Left ventricle myocardium inferior (tissue), 1 donor: ENCODE results near the gene TGDS. TPM values are rescaled to one million over a fixed set of nuclear protein-coding genes. Genes with fewer than 3 reads are reported as not detected.

Source experiments
- DNase-seq: peaks from one replicate; pipeline ENCODE4 v3.0.0-alpha.2; 2020
- H3K27ac ChIP-seq: fragments of 200-600 bp; replicated peaks from 2 replicates; pipeline ENCODE4 v1.8.0; 2021
- H3K27me3 ChIP-seq: fragments of 200-600 bp; 2 replicates; pipeline ENCODE4 v1.8.0; 2021; ENCODE audit warnings: low read depth
- H3K36me3 ChIP-seq: fragments of 200-600 bp; 2 replicates; pipeline ENCODE4 v1.8.0; 2021
- H3K4me1 ChIP-seq: fragments of 200-600 bp; 2 replicates; pipeline ENCODE4 v1.8.0; 2021
- H3K4me3 ChIP-seq: fragments of 200-600 bp; 2 replicates; pipeline ENCODE4 v1.8.0; 2021; ENCODE audit warnings: mild to moderate bottlenecking, moderate library complexity
- H3K9me3 ChIP-seq: fragments of 200-600 bp; replicated peaks from 2 replicates; pipeline ENCODE4 v1.8.0; 2021
- intact Hi-C: fragments of 100-400 bp; cut with micrococcal nuclease; formaldehyde crosslinking; loops from one replicate; pipeline ENCODE4 v1.11.0; 2022
- total RNA-seq: library from RNA; stranded (reverse); fragmentation: NEBNext Ultra II Directional; extraction: Animal tissue kit (Norgen Biotek cat#: 25700); gene quantifications from one replicate; pipeline ENCODE4 v1.2.1, GENCODE V29; 2021
- TF ChIP-seq, protein P1 (sequence below): fragments of 200-600 bp; IDR thresholded peaks from 2 replicates; pipeline ENCODE4 v1.8.0; 2021; ENCODE audit warnings: antibody characterized with exemption, mild to moderate bottlenecking, borderline replicate concordance
- donor health status: DM: no; HTN: yes; CAD: no; lungs with severe emphysema.

Gene TGDS
- total RNA-seq, 1 donor from 2014 or later: 3.7 TPM

DNA sequence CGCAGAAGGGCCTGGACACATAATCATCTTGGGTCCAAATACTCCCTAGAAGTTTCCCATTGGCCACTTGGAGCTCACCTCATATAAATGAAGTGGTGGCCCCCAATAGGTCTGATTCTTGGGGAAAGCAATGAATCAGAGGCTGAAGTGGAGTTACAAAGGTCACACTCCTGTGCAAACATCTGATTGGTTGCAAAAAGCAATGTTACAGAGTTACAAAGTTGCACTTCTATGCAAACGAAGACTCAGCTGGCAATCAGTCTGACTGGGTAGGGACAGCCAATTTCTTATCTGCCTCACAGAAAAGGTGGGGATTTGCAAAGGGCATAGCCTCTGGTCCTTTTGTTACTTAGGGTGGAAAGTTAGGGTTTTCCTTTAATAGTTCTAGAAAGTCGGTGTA is 3.9 kb upstream of the TGDS start:
- Histone ChIP-seq H3K4me3 (no peak overlapping the region), H3K27me3 (no peaks in the 10 kb centered on the region), H3K9me3 (no peaks in the 10 kb centered on the region), H3K4me1 (peaks cover 36% of the 10 kb centered on the region), H3K36me3 (no peaks in the 10 kb centered on the region), H3K27ac (no peak overlapping the region)
- TF ChIP-seq, protein P1, sequence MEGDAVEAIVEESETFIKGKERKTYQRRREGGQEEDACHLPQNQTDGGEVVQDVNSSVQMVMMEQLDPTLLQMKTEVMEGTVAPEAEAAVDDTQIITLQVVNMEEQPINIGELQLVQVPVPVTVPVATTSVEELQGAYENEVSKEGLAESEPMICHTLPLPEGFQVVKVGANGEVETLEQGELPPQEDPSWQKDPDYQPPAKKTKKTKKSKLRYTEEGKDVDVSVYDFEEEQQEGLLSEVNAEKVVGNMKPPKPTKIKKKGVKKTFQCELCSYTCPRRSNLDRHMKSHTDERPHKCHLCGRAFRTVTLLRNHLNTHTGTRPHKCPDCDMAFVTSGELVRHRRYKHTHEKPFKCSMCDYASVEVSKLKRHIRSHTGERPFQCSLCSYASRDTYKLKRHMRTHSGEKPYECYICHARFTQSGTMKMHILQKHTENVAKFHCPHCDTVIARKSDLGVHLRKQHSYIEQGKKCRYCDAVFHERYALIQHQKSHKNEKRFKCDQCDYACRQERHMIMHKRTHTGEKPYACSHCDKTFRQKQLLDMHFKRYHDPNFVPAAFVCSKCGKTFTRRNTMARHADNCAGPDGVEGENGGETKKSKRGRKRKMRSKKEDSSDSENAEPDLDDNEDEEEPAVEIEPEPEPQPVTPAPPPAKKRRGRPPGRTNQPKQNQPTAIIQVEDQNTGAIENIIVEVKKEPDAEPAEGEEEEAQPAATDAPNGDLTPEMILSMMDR: no peak
- DNase-seq: no peak
- intact Hi-C loops: no loop called here

DNA sequence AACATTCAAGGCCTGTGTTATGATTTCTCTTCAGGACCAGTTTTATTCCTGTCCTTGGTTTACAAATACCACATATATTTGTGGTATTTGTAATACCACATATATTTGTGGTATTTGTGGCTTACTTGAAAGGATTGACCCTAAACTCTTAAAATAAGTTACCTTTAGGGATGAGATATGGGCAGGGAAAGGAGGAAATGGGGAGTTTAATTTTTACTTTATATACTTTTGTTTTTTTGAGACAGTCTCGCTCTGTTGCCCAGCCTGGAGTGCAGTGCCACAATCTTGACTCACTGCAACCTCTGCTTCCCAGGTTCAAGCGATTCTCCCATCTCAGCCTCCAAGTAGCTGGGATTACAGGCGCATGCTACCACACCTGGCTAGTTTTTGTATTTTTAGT is 2.3 kb upstream of the TGDS start:
- no peak overlapping the region for H3K4me3 ChIP-seq
- no peaks in the 10 kb centered on the region for H3K27me3 ChIP-seq
- no peaks in the 10 kb centered on the region for H3K36me3 ChIP-seq
- peaks cover 48% of the 10 kb centered on the region for H3K4me1 ChIP-seq
- TF ChIP-seq, protein P1: no peak
- intact Hi-C loops: no loop called here
- DNase-seq: no peak
- H3K27ac ChIP-seq: no peak overlapping the region
- H3K9me3 ChIP-seq: no peaks in the 10 kb centered on the region

DNA sequence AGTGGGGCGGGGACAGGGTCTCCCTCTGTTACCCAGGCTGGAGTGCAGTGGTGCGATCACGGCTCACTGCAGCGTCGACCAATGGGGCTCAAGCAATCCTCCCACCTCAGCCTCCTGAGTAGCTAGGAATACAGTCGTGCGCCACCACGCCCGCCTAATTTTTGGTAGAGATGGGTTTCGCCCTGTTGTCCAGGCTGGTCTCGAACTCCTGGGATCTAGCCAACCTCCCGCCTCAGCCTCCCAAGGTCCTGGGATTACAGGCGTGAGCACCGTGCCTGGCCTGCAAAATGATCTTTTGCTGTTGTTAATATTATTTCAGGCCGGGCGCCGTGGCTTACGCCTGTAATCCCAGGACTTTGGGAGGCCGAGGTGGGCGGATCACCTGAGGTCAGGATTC is 621 bp upstream of the TGDS start:
- TF ChIP-seq, protein P1: no peak

DNA sequence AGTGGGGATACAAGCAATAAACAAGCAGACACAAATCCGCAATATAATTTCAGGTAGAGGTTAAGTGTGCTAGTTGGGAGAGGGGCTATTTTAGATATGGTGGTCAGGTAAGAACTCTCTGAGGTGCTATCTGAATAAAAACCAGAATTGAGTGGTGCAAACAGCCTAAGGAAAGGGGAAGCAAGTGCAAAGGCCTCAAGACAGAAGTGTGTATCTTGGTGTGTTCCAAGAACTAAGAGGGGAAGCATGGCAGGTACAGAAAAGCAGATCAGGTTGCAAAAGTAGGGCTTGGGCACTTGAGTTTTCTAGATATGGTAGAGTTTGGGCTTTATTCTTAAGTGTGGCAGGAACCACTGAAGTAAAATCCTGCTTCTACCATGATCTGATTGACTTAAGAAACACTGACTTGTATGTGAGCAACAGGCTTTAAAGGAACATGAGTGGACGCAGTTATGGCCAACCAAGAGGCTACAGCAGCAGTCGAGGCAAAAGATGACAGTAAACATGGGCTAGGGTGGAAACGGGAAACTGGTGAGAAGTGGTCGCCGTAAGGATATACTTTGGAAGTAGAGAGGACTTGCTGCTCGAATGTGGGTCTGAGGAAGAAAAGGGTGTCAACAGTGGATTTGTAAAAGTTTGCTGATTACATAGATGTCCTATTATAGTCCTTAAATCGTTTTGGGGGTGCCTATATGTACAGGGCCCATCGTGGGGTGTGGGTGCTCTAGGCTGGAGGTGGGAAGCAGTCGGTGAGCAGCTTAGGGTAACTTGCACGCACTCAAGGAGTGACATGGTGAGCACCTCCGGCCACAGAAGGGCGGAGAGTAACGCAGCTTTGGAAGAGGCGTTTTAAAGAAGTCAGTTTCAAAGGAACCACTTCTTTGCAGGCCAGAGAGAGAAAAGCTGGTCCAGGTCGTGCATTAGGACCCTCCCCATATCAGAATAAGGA is 677 bp downstream of the TGDS start:
- Histone ChIP-seq H3K9me3 (no peaks in the 10 kb centered on the region), H3K36me3 (peaks cover 23% of the 10 kb centered on the region), H3K4me3 (peak overlapping the region; percentile 90), H3K4me1 (peaks cover 34% of the 10 kb centered on the region), H3K27me3 (no peaks in the 10 kb centered on the region), H3K27ac (peak overlapping the region; percentile 86)
- no peak for DNase-seq
- intact Hi-C loops: no loop called here
- TF ChIP-seq, protein P1: no peak

More for the DNA sequence above, 621 bp upstream of the TGDS start:
- peak overlapping the region; percentile 90 for H3K4me3 ChIP-seq
- no peaks in the 10 kb centered on the region for H3K27me3 ChIP-seq
- intact Hi-C loops: no loop called here
- H3K27ac ChIP-seq: peak overlapping the region; percentile 86
- H3K4me1 ChIP-seq: peaks cover 34% of the 10 kb centered on the region
- H3K9me3 ChIP-seq: no peaks in the 10 kb centered on the region
- H3K36me3 ChIP-seq: peaks cover 17% of the 10 kb centered on the region
- no peak for DNase-seq

DNA sequence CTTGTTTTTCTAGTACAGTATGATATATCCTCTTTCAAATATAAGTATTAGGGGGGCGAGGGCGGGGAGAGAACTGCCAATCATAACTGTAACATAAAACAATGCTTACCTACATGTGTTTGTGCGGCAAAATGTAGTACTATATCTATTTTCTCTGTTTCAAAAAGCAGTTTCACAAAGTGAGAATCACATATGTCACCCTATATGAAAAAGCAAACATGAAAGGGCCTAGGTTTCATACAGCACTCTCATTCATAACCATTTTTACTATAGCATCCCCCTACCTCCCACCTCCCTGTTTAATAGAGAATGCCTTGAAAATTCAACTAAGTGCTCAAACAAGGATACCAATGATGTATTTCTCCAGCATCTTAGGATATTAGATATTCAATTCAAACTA is 5.2 kb downstream of the TGDS start:
- TF ChIP-seq, protein P1: no peak
- no peak overlapping the region for H3K4me3 ChIP-seq
- no peak overlapping the region for H3K27ac ChIP-seq
- peaks cover 27% of the 10 kb centered on the region for H3K4me1 ChIP-seq
- intact Hi-C loops: no loop called here
- H3K9me3 ChIP-seq: no peaks in the 10 kb centered on the region
- DNase-seq: no peak
- H3K27me3 ChIP-seq: no peaks in the 10 kb centered on the region
- peaks cover 31% of the 10 kb centered on the region for H3K36me3 ChIP-seq
